RWPE1 (cell line): ENCODE data around the gene DNM3.
A peak's percentile ranks its signal among the peaks of the same experiment; 100 is the strongest.

Source experiments
- CTCF ChIA-PET: fragments of 350-600 bp; sonication (Branson Sonifier 250); formaldehyde crosslinking; extraction: SDS; loops from one replicate; lab custom pipeline; 2021; lab: Yijun Ruan, JAX
- POLR2A ChIA-PET: fragments of 400-600 bp; formaldehyde crosslinking; extraction: SDS; loops from one replicate; lab custom pipeline; 2020; ENCODE audit warnings: antibody characterized with exemption; ENCODE audit not compliant: low non-redundant PET; lab: Yijun Ruan, JAX
- DNase-seq: peaks from one replicate; pipeline ENCODE4 v3.0.0; 2012; ENCODE audit warnings: low spot score
- H3K27ac ChIP-seq: fragments of 450-650 bp; 2 replicates; pipeline ENCODE4 v1.5.1; 2017
- TF ChIP-seq, protein P1 (sequence below): fragments of 450-650 bp; conservative IDR thresholded peaks from 2 replicates; pipeline ENCODE4 v1.5.1; 2017; ENCODE audit warnings: low read depth, mild to moderate bottlenecking

The DNM3 gene

GRCh38 chr1:172408958-172409357 is 567.7 kb downstream of the DNM3 start:
- TF ChIP-seq, protein P1, sequence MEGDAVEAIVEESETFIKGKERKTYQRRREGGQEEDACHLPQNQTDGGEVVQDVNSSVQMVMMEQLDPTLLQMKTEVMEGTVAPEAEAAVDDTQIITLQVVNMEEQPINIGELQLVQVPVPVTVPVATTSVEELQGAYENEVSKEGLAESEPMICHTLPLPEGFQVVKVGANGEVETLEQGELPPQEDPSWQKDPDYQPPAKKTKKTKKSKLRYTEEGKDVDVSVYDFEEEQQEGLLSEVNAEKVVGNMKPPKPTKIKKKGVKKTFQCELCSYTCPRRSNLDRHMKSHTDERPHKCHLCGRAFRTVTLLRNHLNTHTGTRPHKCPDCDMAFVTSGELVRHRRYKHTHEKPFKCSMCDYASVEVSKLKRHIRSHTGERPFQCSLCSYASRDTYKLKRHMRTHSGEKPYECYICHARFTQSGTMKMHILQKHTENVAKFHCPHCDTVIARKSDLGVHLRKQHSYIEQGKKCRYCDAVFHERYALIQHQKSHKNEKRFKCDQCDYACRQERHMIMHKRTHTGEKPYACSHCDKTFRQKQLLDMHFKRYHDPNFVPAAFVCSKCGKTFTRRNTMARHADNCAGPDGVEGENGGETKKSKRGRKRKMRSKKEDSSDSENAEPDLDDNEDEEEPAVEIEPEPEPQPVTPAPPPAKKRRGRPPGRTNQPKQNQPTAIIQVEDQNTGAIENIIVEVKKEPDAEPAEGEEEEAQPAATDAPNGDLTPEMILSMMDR, result no peak
- H3K27ac ChIP-seq, result no peak overlapping the region
- no peak for DNase-seq
- ChIA-PET CTCF (interaction anchor here (0.7 kb wide), 1 partner anchor 407 kb away, joined by 3 read pairs; no protein-coding TSS in a partner anchor), POLR2A (no interaction called here)

DNA sequence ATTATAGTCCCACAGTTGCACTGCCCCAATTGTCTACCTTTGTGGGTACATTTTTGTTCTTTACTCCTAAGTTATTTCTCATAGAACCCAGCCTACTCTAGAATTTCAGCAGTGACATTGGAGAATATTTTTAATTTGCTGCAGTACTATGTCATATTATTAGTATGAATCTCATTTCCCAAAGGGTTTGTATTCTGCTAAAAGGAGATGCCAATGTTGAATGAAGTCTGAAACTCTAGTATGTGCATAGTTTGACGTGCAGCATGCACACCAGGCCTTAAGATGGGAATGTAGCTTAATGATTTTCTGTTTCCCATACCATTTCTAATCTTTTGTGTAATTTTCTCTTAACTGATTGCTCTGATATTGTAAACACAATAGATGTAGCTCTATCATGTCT is 568.7 kb downstream of the DNM3 start:
- TF ChIP-seq, protein P1, result no peak
- H3K27ac ChIP-seq, result no peak overlapping the region
- ChIA-PET CTCF (no interaction called here), POLR2A (no interaction called here)
- DNase-seq, result no peak

- POLR2A ChIA-PET, result no interaction called here
- TF ChIP-seq, protein P1, result no peak
Observed at GRCh38 chr1:172411791-172412338, 570.6 kb downstream of the DNM3 start.

GRCh38 chr1:172414331-172414730 is 573.0 kb downstream of the DNM3 start:
- DNase-seq, result no peak
- no peak overlapping the region for H3K27ac ChIP-seq
- POLR2A ChIA-PET, result no interaction called here
- CTCF ChIA-PET, result interaction anchor here (0.7 kb wide), 1 partner anchor 74 kb away, joined by 3 read pairs; no protein-coding TSS in a partner anchor
- TF ChIP-seq, protein P1, result no peak

More at GRCh38 chr1:172411791-172412338, 570.6 kb downstream of the DNM3 start:
- no peak for DNase-seq
- no peak overlapping the region for H3K27ac ChIP-seq
- CTCF ChIA-PET, result interaction anchor here (0.7 kb wide), 1 partner anchor 18 kb away, joined by 3 read pairs; no protein-coding TSS in a partner anchor

- no peak overlapping the region for H3K27ac ChIP-seq
- TF ChIP-seq, protein P1, result no peak
- DNase-seq, result no peak
- CTCF ChIA-PET, result interaction anchor here (0.6 to 1.4 kb wide), 3 partner anchors 24 to 310 kb away, joined by 3 read pairs; no protein-coding TSS in a partner anchor
- POLR2A ChIA-PET, result no interaction called here
Observed at GRCh38 chr1:172416496-172417035, 575.3 kb downstream of the DNM3 start.

DNA sequence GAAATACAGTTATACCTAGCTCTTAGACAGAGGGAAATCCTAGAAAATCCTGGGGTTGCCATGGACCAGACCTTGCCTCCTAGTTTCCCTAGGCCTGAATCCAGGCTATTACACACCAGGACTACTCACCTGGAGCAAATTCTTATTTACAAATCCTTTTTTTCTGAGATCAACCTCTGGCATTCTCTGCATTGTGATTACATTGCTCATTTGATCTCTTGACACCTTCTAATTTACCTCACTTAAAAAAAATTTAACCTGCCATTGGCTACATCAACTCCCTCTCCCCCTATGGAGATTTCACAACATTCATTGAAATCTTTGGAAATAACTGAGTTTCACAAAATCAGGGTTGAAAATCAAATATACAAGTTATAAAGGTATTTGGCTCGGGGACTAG is 576.3 kb downstream of the DNM3 start:
- DNase-seq, result peak; percentile 72
- TF ChIP-seq, protein P1, result no peak
- no peak overlapping the region for H3K27ac ChIP-seq
- ChIA-PET CTCF (interaction anchor here (0.7 to 1.4 kb wide), 3 partner anchors 144 to 547 kb away, joined by 3 read pairs; no protein-coding TSS in a partner anchor), POLR2A (no interaction called here)
